Breast epithelium (tissue), 3 donors: Measurements from ENCODE around the gene FCGR3A.
"Not testable (repeated sequence)": the region's sequence is repeated elsewhere in the genome, so short reads cannot be mapped to it uniquely, and the experiment has no call there.

Experiments used
- POLR2A ChIP-seq: fragments of 450-650 bp; IDR thresholded peaks from one replicate; pipeline ENCODE4 v1.6.1; 2016; ENCODE audit warnings: antibody characterized with exemption, mild to moderate bottlenecking, moderate library complexity
- TF ChIP-seq, protein P1 (sequence below), 3 donors: fragments of 450-650 bp; IDR thresholded peaks; one replicate each; pipeline ENCODE4 v1.5.1; 2016 to 2017; ENCODE audit warnings: antibody characterized with exemption in 3 of 3, mild to moderate bottlenecking in 3 of 3, moderate library complexity in 3 of 3

DNA sequence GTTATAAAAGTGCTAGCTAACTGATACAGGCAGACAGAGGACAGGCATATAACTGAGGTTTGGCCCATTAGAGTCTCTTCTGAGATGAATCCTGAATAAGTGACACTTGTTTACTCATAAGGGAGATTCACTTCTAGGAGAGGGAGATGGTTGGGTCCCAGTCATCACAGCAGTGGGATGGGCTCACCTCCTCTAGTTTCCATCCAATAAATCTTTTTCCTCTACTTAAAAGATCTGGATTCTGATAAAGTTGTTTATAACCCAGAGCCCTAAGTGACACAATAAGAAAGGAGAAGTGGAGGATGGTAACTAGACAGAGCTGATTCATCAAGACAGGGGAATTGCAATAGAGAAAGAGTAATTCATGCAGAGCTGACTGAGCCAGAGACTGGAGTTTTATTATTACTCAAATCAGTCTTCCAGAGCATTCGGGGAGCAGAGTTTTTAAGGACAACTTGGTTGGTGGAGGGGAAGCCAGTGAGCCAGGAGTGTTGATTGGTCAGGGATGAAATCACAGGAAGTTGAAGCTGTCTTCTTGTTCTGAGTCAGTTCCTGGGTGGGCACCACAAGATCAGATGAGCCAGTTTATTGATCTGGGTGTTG lies 5.3 kb upstream of the FCGR3A start:
- TF ChIP-seq, protein P1, sequence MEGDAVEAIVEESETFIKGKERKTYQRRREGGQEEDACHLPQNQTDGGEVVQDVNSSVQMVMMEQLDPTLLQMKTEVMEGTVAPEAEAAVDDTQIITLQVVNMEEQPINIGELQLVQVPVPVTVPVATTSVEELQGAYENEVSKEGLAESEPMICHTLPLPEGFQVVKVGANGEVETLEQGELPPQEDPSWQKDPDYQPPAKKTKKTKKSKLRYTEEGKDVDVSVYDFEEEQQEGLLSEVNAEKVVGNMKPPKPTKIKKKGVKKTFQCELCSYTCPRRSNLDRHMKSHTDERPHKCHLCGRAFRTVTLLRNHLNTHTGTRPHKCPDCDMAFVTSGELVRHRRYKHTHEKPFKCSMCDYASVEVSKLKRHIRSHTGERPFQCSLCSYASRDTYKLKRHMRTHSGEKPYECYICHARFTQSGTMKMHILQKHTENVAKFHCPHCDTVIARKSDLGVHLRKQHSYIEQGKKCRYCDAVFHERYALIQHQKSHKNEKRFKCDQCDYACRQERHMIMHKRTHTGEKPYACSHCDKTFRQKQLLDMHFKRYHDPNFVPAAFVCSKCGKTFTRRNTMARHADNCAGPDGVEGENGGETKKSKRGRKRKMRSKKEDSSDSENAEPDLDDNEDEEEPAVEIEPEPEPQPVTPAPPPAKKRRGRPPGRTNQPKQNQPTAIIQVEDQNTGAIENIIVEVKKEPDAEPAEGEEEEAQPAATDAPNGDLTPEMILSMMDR (IDR thresholded peaks at IDR 0.05), result not testable (repeated sequence)
- not testable (repeated sequence) for TF ChIP-seq POLR2A
